Measurements from ENCODE around the gene ATF7IP.
"Not testable (repeated sequence)": the region's sequence is repeated elsewhere in the genome, so short reads cannot be mapped to it uniquely, and the experiment has no call there.

DNA sequence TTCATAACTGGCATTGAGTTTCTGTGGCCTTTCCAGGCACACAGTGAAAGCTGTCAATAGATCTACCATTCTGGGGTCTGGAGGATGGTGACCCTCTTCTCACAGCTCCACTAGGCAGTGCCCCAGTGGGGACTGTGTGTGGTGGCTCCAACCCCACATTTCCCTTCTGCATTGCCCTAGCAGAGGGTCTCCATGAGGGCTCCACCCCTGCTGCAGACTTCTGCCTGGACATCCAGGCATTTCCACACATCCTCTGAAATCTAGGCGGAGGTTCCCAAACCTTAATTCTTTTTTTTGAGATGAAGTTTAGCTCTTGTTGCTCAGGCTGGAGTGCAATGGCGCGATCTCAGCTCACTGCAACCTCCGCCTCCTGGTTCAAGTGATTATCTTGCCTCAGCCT is 14.0 kb upstream of the ATF7IP start:
- TF ChIP-seq POLR2AphosphoS5, POLR2A, SPI1, TAF1, POU2F2 (IDR thresholded peaks at IDR 0.05; ENCODE audit: low read depth, low read length): not testable (repeated sequence)

All from GM12891 (cell line).